PC-9 (cell line): ENCODE measurements around the gene ZNF385B. TPM values are rescaled to one million over a fixed set of nuclear protein-coding genes. Genes with fewer than 3 reads are reported as not detected.
"Not testable (repeated sequence)": the region's sequence is repeated elsewhere in the genome, so short reads cannot be mapped to it uniquely, and the experiment has no call there.

Source experiments
- BruUV-seq: library from RNA; stranded (reverse); fragments of 400-500 nt; replicated peaks from 2 replicates; lab custom pipeline; 2021; lab: Mats Ljungman, UMichigan
- CTCF ChIA-PET: fragments of 300-600 bp; sonication (Branson Sonifier 250); formaldehyde crosslinking; loops from one replicate; lab custom pipeline; 2022; ENCODE audit warnings: antibody characterized with exemption; lab: Charles Lee
- POLR2A ChIA-PET: fragments of 300-600 bp; sonication (Branson Sonifier 250); formaldehyde crosslinking; loops from one replicate; lab custom pipeline; 2022; ENCODE audit warnings: antibody characterized with exemption; ENCODE audit not compliant: unreplicated experiment; lab: Charles Lee
- DNase-seq, 2 experiments: peaks; one replicate each; pipeline versions ENCODE4 v3.0.0 to v3.0.0-alpha.2; 2015 to 2022; ENCODE audit warnings: mixed read lengths in 1 of 2
- H2AFZ ChIP-seq: fragments of 200-600 bp; sonication (generic); 2 replicates; pipeline ENCODE4 v1.8.1; 2017; ENCODE audit warnings: antibody characterized with exemption
- H3F3A ChIP-seq: fragments of 200-600 bp; sonication (generic); 2 replicates; pipeline ENCODE4 v1.8.1; 2017; ENCODE audit warnings: antibody characterized with exemption, mild to moderate bottlenecking, low read depth; ENCODE audit not compliant: insufficient read depth
- H3K27ac ChIP-seq: fragments of 200-600 bp; sonication (generic); 2 replicates; pipeline ENCODE4 v1.6.1; 2016; ENCODE audit warnings: mixed run types
- H3K27me3 ChIP-seq: fragments of 200-600 bp; sonication (generic); 2 replicates; pipeline ENCODE4 v1.6.1; 2016; ENCODE audit warnings: low read depth, mixed run types; ENCODE audit not compliant: insufficient read depth
- H3K36me3 ChIP-seq: fragments of 200-600 bp; sonication (generic); 2 replicates; pipeline ENCODE4 v1.6.1; 2016; ENCODE audit warnings: low read depth, mixed run types
- H3K4me1 ChIP-seq: fragments of 200-600 bp; sonication (generic); replicated peaks from 2 replicates; pipeline ENCODE4 v1.6.1; 2016; ENCODE audit warnings: mixed run types; ENCODE audit not compliant: insufficient read depth
- H3K4me2 ChIP-seq: fragments of 200-600 bp; sonication (generic); 2 replicates; pipeline ENCODE4 v1.6.1; 2017; ENCODE audit warnings: mixed run types
- H3K4me3 ChIP-seq: fragments of 200-600 bp; sonication (generic); 2 replicates; pipeline ENCODE4 v1.6.1; 2016; ENCODE audit warnings: mixed run types
- H3K79me2 ChIP-seq: fragments of 200-600 bp; sonication (generic); 2 replicates; pipeline ENCODE4 v1.6.1; 2017; ENCODE audit warnings: low read depth, mixed run types
- H3K9me2 ChIP-seq: fragments of 200-600 bp; sonication (generic); 2 replicates; pipeline ENCODE4 v1.8.1; 2017; ENCODE audit warnings: mild to moderate bottlenecking; ENCODE audit not compliant: insufficient read depth
- H3K9me3 ChIP-seq: fragments of 200-600 bp; sonication (generic); 2 replicates; pipeline ENCODE4 v1.8.1; 2016; ENCODE audit warnings: low read depth; ENCODE audit not compliant: insufficient read depth
- H4K20me1 ChIP-seq: fragments of 200-600 bp; sonication (generic); 2 replicates; pipeline ENCODE4 v1.8.1; 2017; ENCODE audit not compliant: insufficient read depth
- EZH2 ChIP-seq: fragments of 200-600 bp; sonication (generic); IDR thresholded peaks from 2 replicates; pipeline ENCODE4 v1.8.0; 2017; ENCODE audit warnings: antibody characterized with exemption, low read depth
- intact Hi-C: fragments of 100-400 bp; cut with micrococcal nuclease; formaldehyde crosslinking; loops from one replicate; pipeline ENCODE4 v1.10.0; 2022; ENCODE audit not compliant: unreplicated experiment
- total RNA-seq: library from RNA; stranded (reverse); gene quantifications from 2 replicates; pipeline ENCODE4 v1.2.3, GENCODE V29; 2021
- TF ChIP-seq, protein P1 (sequence below): fragments of 200-600 bp; sonication (generic); conservative IDR thresholded peaks from 2 replicates; pipeline ENCODE4 v1.6.1; 2017; ENCODE audit warnings: mixed run types, antibody characterized with exemption, mild to moderate bottlenecking, moderate library complexity

ZNF385B gene
- total RNA-seq, 1 experiment from 2014 or later: 4.1 TPM

DNA sequence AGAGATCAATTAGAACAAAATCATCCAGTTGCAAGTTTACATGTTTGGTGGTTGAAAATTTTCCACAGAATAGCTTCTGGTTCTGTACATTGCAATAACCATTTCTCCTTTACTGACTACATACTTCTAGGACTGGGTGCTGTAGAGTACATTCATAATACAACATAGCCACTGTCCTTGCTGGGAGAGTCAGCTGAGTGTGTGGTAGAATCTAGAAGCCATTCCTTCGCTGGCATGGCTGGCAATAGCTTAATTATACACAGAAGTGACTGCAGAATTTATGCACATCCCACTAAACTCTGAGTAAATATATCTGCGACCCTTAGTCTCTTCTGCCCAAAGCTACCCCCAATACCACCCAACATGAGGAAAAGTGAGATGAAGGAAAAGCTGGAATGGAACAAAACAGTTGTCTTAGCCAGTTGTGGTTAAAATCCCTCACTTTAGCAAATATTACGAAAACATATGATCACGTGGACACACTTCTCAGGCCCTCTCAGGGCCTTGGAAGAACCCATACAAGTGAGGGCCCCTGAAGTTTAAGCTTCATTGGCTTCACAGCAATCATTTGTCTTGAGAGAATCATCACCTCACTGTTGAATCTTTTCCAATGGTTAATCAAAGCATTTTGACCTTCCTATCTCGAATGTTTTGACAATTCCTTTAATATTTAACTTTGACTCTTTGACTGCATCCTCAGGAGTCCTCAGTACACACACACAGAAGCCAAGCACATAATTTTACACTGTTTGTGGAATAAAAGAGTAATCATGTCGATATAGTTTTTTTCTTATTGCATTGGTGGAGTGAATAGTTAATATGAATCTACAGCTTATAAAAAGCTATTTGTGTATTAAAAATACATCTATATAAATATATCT is 225.1 kb downstream of the ZNF385B start:
- TF ChIP-seq, protein P1, sequence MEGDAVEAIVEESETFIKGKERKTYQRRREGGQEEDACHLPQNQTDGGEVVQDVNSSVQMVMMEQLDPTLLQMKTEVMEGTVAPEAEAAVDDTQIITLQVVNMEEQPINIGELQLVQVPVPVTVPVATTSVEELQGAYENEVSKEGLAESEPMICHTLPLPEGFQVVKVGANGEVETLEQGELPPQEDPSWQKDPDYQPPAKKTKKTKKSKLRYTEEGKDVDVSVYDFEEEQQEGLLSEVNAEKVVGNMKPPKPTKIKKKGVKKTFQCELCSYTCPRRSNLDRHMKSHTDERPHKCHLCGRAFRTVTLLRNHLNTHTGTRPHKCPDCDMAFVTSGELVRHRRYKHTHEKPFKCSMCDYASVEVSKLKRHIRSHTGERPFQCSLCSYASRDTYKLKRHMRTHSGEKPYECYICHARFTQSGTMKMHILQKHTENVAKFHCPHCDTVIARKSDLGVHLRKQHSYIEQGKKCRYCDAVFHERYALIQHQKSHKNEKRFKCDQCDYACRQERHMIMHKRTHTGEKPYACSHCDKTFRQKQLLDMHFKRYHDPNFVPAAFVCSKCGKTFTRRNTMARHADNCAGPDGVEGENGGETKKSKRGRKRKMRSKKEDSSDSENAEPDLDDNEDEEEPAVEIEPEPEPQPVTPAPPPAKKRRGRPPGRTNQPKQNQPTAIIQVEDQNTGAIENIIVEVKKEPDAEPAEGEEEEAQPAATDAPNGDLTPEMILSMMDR: no peak
- TF ChIP-seq EZH2: no peak
- Histone ChIP-seq H3K36me3 (no peaks in the 10 kb centered on the region), H3K9me3 (no peaks in the 10 kb centered on the region), H3K9me2 (no peaks in the 10 kb centered on the region), H3K4me3 (no peak overlapping the region), H3F3A (no peaks in the 10 kb centered on the region), H3K4me1 (no peaks in the 10 kb centered on the region), H3K4me2 (no peak overlapping the region), H3K27me3 (no peaks in the 10 kb centered on the region), H4K20me1 (no peaks in the 10 kb centered on the region), H3K27ac (no peak overlapping the region), H3K79me2 (no peaks in the 10 kb centered on the region), H2AFZ (no peak overlapping the region)
- intact Hi-C loops: no loop called here
- DNase-seq: no peak
- POLR2A ChIA-PET: interaction anchor here (0.5 kb wide), 1 partner anchor 8 kb away, joined by 3 read pairs; no protein-coding TSS in a partner anchor
- CTCF ChIA-PET: interaction anchor here (0.6 kb wide), 1 partner anchor 507 kb away, joined by 4 read pairs; no protein-coding TSS in a partner anchor
- no TSS peak for BruUV-seq

DNA sequence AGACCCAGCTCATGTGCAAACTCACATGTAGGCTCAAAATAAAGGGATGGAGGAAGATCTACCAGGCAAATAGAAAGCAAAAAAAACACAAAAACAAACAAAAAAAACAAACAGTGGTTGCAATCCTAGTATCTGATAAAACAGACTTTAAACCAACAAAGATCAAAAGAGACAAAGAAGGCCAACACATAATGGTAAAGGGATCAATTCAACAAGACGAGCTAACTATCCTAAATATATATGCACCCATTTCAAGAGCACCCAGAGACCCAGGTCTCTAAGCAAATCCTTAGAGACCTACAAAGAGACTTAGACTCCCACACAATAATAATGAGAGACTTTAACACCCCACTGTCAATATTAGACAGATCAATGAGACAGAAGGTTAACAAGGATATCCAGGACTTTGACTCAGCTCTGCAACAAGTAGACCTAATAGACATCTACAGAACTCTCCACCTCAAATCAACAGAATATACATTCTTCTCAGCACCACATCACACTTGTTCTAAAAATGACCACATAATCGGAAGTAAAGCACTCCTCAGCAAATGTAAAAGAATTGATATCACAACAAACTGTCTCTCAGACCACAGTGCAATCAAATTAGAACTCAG is 229.5 kb downstream of the ZNF385B start:
- H3K4me1 ChIP-seq, H3K9me3 ChIP-seq, POLR2A ChIA-PET: not testable (repeated sequence)

DNA sequence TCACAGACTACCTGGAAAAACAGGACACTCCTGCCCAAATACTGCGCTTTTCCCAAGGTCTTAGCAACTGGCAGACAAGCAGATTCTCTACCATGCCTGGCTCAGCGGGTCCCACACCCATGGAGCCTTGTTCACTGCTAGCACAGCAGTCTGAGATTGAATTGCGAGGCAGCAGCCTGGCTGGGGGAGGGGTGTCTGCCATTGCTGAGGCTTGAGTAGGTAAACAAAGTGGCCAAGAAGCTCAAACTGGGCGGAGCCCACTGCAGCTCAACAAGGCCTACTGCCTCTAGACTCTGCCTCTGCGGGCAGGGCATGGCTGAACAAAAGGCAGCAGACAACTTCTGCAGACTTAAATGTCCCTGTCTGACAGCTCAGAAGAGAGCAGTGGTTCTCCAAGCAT is 231.6 kb downstream of the ZNF385B start:
- H4K20me1 ChIP-seq, DNase-seq, H3K4me1 ChIP-seq, H3K9me2 ChIP-seq, intact Hi-C loops, POLR2A ChIA-PET, CTCF ChIA-PET, H2AFZ ChIP-seq, H3F3A ChIP-seq, H3K27ac ChIP-seq, H3K4me3 ChIP-seq, H3K36me3 ChIP-seq, H3K4me2 ChIP-seq, H3K27me3 ChIP-seq, H3K79me2 ChIP-seq, H3K9me3 ChIP-seq, BruUV-seq: not testable (repeated sequence)

More for the DNA sequence above, 229.5 kb downstream of the ZNF385B start:
- H2AFZ ChIP-seq, CTCF ChIA-PET, H3K36me3 ChIP-seq, H3K27me3 ChIP-seq, H3K79me2 ChIP-seq, H4K20me1 ChIP-seq, H3F3A ChIP-seq, DNase-seq, intact Hi-C loops, H3K4me3 ChIP-seq, H3K4me2 ChIP-seq, H3K27ac ChIP-seq, H3K9me2 ChIP-seq, BruUV-seq: not testable (repeated sequence)

DNA sequence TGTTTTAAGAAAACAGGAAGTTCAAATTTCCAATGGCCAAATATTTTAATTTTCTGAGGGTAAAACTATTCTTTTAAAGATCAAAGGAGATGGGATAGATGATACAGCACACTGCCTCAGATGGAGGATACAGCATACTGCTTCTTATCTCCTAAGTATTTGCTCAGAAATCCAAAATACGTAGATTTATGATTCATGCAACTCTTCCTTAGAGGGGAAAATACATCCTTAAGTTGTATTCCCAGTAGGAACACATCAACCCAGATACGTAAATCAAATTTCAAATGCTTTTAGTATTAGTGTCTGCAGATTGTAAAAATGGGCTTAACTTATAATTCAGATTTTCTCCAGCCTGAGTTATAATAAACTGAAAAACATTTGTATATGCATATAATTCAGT is 235.2 kb downstream of the ZNF385B start:
- no peaks in the 10 kb centered on the region for H3K79me2 ChIP-seq
- no peak overlapping the region for H2AFZ ChIP-seq
- intact Hi-C loops: no loop called here
- no peaks in the 10 kb centered on the region for H3K9me3 ChIP-seq
- H3K4me2 ChIP-seq: no peak overlapping the region
- no peaks in the 10 kb centered on the region for H3K27me3 ChIP-seq
- no peaks in the 10 kb centered on the region for H3F3A ChIP-seq
- TF ChIP-seq, protein P1: no peak
- TF ChIP-seq EZH2: no peak
- POLR2A ChIA-PET: no interaction called here
- no peak for DNase-seq
- H3K27ac ChIP-seq: no peak overlapping the region
- no peaks in the 10 kb centered on the region for H3K36me3 ChIP-seq
- no peaks in the 10 kb centered on the region for H3K9me2 ChIP-seq
- BruUV-seq: no TSS peak
- no peaks in the 10 kb centered on the region for H4K20me1 ChIP-seq
- H3K4me3 ChIP-seq: no peak overlapping the region
- no peaks in the 10 kb centered on the region for H3K4me1 ChIP-seq
- CTCF ChIA-PET: no interaction called here
